Left lung (tissue), 10 donors: ENCODE data around the gene DYNC1H1. TPM values are rescaled to one million over a fixed set of nuclear protein-coding genes. Genes with fewer than 3 reads are reported as not detected.

ENCODE experiments used
- ATAC-seq: fragments of 200-7000 bp; cut with Tn5 transposase; one replicate; pipeline ENCODE4 v1.9.1; 2020; ENCODE audit warnings: moderate library complexity
- DNase-seq, 4 donors: peaks; one replicate each; pipeline ENCODE4 v3.0.0-alpha.2; 2013 to 2020
- H3K27ac ChIP-seq, 2 donors: fragments of 200-600 bp; sonication (generic) in 1 of 2; one replicate each; pipeline versions ENCODE4 v1.5.0 to v1.8.0; 2020 to 2021
- H3K27me3 ChIP-seq, 2 donors: fragments of 200-600 bp; sonication (generic) in 1 of 2; one replicate each; pipeline versions ENCODE4 v1.5.0 to v1.8.0; 2020 to 2021
- H3K36me3 ChIP-seq, 2 donors: fragments of 200-600 bp; sonication (generic) in 1 of 2; one replicate each; pipeline versions ENCODE4 v1.5.0 to v1.8.0; 2020 to 2021
- H3K4me1 ChIP-seq, 2 donors: fragments of 200-600 bp; one replicate each; pipeline ENCODE4 v1.8.0; 2021
- H3K4me3 ChIP-seq, 2 donors: fragments of 200-600 bp; sonication (generic) in 1 of 2; one replicate each; pipeline versions ENCODE4 v1.5.0 to v1.8.0; 2020 to 2021; ENCODE audit warnings: mild to moderate bottlenecking in 1 of 2
- H3K9me3 ChIP-seq, 2 donors: fragments of 200-600 bp; sonication (generic) in 1 of 2; one replicate each; pipeline versions ENCODE4 v1.5.0 to v1.8.0; 2020 to 2021
- intact Hi-C, 2 donors: fragments of 100-400 bp; cut with DNase I; formaldehyde crosslinking; loops; one replicate each; pipeline versions ENCODE4 v1.11.2 to v1.14.2; 2022
- polyA plus RNA-seq, 6 donors: library from polyadenylated mRNA; unstranded; fragments of 120-200 nt; gene quantifications; one replicate each; pipeline ENCODE4 v1.2.1, GENCODE V29; 2013; ENCODE audit not compliant: insufficient read length in 6 of 6
- total RNA-seq, 2 donors: library from RNA; stranded (reverse); fragmentation: NEBNext Ultra II Directional; extraction: Animal tissue kit (Norgen Biotek cat#: 25700); gene quantifications; one replicate each; pipeline ENCODE4 v1.2.1, GENCODE V29; 2021
- TF ChIP-seq, protein P1 (sequence below), 2 donors: fragments of 200-600 bp; sonication (generic) in 1 of 2; IDR thresholded peaks; one replicate each; pipeline versions ENCODE4 v1.5.0 to v1.8.0; 2021; ENCODE audit warnings: antibody characterized with exemption in 2 of 2
- donor health status: DM: no; HTN: yes; CAD: no.
- donor health status: DM: no; HTN: no; CAD: no.

The DYNC1H1 gene
- total and polyA plus RNA-seq, 8 donors: 305 to 514 (median 345) TPM

DNA sequence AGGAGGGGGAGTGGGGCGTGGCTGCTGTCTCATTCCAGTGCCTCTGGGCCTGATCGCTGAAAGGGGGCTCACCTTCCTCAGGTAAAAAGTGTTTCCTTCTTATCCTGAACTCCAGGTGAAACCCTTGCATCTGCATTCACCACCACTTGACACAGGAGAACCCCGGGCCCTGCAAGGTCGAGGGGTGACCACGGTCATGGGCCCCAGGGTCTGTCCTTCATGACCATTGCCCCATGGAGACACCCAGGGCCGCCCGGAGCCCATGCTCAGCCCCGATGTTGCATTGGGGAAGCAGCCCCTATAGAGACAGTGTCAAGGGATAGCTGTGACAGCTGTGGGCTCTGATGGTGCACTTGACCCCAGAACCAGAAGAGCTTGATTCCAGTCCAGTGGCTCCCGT lies 34.4 kb upstream of the DYNC1H1 start:
- no peak overlapping the region for H3K27ac ChIP-seq

DNA sequence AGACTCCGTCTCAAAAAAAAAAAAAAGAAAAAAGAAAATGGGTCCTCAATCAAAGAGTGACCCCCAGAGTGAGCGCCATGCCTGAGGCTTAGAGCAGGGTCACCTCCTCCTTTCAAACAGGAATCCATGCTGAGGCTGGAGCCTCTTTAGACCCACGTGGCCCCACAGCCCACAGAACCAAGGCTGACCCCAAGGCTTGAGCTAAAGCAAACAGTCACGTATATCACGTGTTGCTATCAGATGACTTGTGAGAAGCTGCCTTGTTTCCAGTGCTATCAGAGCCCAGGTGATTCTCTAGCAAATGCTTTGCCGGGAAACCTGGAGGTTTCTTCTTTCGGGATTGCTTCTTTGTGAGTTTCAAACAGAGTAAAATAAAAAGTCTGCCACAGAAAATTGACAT lies 31.7 kb upstream of the DYNC1H1 start:
- no peak overlapping the region for H3K4me3 ChIP-seq
- H3K27me3 ChIP-seq: peaks cover 0 to 3% of the 10 kb centered on the region in 2 donors
- TF ChIP-seq, protein P1, sequence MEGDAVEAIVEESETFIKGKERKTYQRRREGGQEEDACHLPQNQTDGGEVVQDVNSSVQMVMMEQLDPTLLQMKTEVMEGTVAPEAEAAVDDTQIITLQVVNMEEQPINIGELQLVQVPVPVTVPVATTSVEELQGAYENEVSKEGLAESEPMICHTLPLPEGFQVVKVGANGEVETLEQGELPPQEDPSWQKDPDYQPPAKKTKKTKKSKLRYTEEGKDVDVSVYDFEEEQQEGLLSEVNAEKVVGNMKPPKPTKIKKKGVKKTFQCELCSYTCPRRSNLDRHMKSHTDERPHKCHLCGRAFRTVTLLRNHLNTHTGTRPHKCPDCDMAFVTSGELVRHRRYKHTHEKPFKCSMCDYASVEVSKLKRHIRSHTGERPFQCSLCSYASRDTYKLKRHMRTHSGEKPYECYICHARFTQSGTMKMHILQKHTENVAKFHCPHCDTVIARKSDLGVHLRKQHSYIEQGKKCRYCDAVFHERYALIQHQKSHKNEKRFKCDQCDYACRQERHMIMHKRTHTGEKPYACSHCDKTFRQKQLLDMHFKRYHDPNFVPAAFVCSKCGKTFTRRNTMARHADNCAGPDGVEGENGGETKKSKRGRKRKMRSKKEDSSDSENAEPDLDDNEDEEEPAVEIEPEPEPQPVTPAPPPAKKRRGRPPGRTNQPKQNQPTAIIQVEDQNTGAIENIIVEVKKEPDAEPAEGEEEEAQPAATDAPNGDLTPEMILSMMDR (IDR thresholded peaks at IDR 0.05): no peak
- H3K9me3 ChIP-seq: no peaks in the 10 kb centered on the region
- intact Hi-C loops: no loop called here
- DNase-seq (peak in 2 of 4 donors; percentile 5 to 26), ATAC-seq (no peak)
- H3K4me1 ChIP-seq: peaks cover 3 to 5% of the 10 kb centered on the region in 2 donors
- H3K36me3 ChIP-seq: peaks cover 0 to 17% of the 10 kb centered on the region in 2 donors
- H3K27ac ChIP-seq: no peak overlapping the region

More for the DNA sequence above, 34.4 kb upstream of the DYNC1H1 start:
- no peak overlapping the region for H3K4me3 ChIP-seq
- intact Hi-C loops: no loop called here
- DNase-seq (no peak), ATAC-seq (no peak)
- TF ChIP-seq, protein P1 (IDR thresholded peaks at IDR 0.05): no peak
- no peaks in the 10 kb centered on the region for H3K27me3 ChIP-seq
- H3K36me3 ChIP-seq: peaks cover 0 to 36% of the 10 kb centered on the region in 2 donors
- peaks cover 3 to 5% of the 10 kb centered on the region in 2 donors for H3K4me1 ChIP-seq
- no peaks in the 10 kb centered on the region for H3K9me3 ChIP-seq

DNA sequence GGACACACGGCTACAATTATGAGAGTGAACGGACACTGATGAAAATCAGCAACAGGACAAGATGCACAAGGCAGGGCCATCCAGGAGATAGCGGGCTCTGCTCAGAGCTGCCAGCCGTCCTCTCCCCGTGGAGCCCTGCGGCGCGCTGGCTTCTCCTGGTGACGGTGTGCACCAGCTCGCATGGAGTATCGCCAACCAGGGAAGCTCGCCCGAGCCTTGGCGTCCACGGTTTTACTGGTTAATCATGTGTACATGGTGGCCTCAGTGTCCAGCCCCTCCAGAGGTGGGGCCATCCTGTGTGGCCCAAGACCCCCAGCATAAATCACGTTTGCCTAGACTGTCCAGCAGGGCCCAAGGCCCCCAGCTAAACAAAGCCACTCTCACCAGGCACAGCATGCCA lies 31.2 kb upstream of the DYNC1H1 start:
- H3K27ac ChIP-seq: no peak overlapping the region
- no peak overlapping the region for H3K4me3 ChIP-seq
- H3K4me1 ChIP-seq: peaks cover 2 to 3% of the 10 kb centered on the region in 2 donors
- ATAC-seq (no peak), DNase-seq (peak in 1 of 4 donors; percentile 21)
- peaks cover 0 to 8% of the 10 kb centered on the region in 2 donors for H3K27me3 ChIP-seq
- H3K36me3 ChIP-seq: peaks cover 0 to 12% of the 10 kb centered on the region in 2 donors
- TF ChIP-seq, protein P1 (IDR thresholded peaks at IDR 0.05): no peak
- intact Hi-C loops: no loop called here
- no peaks in the 10 kb centered on the region for H3K9me3 ChIP-seq

DNA sequence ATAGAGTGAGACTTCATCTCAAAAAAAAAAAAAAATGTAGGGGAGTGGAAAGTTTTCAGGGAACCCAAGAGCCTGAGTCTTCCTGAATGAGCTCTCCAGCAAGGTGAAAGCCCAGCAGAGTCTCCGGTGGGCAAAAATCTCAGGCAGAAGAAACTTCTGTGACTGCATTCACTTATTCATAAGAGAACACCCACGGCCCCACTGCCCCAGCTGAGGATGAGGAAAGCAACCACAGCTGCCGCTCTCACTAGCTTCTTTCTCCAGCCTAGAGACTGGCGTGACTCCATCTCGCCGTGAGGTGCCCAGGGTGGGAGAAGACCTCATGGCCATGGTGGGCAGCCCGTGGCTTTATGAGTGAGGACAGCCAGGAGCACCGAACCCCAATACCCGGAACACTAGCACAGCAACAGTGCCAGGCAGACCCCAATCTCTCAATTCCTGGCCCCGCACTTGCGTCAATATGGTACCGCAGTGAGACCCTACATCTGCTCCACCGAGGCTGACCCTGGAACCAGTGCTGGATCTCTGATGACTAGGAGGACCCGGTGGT lies 29.7 kb upstream of the DYNC1H1 start:
- Histone ChIP-seq H3K27ac (no peak overlapping the region), H3K4me1 (no peaks in the 10 kb centered on the region), H3K9me3 (no peaks in the 10 kb centered on the region), H3K4me3 (no peak overlapping the region), H3K36me3 (no peaks in the 10 kb centered on the region), H3K27me3 (peaks cover 0 to 23% of the 10 kb centered on the region in 2 donors)
- ATAC-seq (no peak), DNase-seq (no peak)
- intact Hi-C loops: no loop called here
- TF ChIP-seq, protein P1 (IDR thresholded peaks at IDR 0.05): no peak

DNA sequence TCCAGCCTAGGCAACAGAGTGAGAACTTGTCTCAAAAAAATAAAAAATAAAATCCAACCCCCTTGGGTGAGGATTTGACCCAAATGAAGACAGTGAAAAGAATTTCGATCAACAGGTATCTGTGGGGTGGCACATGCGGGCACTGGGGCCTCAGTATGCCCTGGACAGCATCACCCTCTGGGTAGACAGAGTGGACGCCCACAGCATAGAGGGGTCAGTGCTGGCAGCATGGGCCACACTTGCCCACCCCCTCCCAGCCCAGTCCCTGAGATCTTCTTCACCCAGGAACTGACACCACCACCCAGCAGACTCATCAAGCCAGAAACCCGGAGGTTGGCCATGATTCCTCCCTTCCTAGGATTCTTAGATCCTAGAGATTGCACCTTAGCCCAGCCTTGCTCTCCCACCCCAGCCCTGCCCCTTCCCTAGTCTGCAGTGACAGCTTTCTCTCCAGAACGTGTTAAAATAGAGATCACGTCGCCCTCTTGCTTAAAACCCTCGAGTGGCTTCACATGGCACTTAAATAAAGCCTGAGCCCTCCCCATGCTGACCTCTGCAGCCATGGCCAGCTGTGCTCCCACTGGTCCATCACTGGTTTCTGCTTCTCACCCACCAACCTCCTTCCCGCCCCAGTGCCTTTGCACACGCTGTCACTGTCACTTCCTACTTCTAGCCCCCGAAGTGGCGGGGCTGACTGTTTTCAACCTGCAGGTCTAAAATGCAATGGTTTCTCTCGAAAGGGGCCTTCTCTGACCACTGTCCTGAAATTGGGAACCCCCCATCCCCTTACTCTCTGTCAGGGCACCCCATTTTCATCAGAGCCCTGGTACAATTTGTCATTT lies 26.2 kb upstream of the DYNC1H1 start:
- Histone ChIP-seq H3K4me3 (no peak overlapping the region), H3K36me3 (no peaks in the 10 kb centered on the region), H3K27me3 (peaks cover 0 to 37% of the 10 kb centered on the region in 2 donors), H3K9me3 (no peaks in the 10 kb centered on the region), H3K27ac (no peak overlapping the region), H3K4me1 (no peaks in the 10 kb centered on the region)
- intact Hi-C loops: no loop called here
- no peak for ATAC-seq
- DNase-seq: no peak
- TF ChIP-seq, protein P1 (IDR thresholded peaks at IDR 0.05): no peak
